ENCODE measurements around the gene ATP9B.

Gene ATP9B, protein sequence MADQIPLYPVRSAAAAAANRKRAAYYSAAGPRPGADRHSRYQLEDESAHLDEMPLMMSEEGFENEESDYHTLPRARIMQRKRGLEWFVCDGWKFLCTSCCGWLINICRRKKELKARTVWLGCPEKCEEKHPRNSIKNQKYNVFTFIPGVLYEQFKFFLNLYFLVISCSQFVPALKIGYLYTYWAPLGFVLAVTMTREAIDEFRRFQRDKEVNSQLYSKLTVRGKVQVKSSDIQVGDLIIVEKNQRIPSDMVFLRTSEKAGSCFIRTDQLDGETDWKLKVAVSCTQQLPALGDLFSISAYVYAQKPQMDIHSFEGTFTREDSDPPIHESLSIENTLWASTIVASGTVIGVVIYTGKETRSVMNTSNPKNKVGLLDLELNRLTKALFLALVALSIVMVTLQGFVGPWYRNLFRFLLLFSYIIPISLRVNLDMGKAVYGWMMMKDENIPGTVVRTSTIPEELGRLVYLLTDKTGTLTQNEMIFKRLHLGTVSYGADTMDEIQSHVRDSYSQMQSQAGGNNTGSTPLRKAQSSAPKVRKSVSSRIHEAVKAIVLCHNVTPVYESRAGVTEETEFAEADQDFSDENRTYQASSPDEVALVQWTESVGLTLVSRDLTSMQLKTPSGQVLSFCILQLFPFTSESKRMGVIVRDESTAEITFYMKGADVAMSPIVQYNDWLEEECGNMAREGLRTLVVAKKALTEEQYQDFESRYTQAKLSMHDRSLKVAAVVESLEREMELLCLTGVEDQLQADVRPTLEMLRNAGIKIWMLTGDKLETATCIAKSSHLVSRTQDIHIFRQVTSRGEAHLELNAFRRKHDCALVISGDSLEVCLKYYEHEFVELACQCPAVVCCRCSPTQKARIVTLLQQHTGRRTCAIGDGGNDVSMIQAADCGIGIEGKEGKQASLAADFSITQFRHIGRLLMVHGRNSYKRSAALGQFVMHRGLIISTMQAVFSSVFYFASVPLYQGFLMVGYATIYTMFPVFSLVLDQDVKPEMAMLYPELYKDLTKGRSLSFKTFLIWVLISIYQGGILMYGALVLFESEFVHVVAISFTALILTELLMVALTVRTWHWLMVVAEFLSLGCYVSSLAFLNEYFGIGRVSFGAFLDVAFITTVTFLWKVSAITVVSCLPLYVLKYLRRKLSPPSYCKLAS

DNA sequence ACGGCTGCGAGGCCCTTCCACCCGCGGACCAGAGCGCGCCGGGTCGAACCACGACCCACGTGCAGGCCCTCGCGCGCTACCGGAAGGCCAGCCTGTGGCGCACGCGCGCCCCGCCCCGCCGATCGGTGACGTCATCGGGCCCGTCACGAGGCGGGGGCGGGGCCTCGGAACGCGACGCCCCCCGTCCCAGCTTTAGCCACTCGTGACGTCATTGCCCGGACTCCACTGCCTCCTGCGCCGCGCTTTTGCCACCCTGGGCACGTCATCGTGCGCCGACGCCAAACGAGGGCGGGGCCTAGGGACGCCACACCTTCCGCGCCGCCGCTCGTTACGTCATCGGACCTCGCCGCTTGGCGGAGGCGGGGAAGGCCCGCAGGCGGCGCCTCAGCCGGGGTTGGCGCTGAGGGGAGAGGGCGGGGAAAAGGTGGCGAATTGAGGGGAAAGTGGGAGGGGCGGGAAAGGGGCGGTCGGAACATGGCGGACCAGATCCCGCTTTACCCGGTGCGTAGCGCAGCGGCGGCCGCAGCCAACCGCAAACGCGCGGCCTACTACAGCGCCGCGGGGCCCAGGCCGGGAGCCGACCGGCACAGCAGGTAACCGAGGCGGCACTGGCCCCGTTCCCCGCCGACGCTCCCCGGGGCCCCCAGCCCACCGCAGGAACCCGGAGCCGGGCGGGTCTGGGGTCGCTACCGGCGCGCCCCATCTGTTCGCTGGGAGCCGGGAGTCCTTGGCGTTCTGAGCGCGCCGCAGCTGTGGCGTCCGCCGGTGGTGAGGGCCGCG, at the start of gene ATP9B:
Gene ATP9B (plus strand): TSS at position 458 of the 780 bp plus-strand sequence. CDS start 17 bp downstream, at position 475.
- peak; percentile 99 for DNase-seq

GRCh38 chr18:79019881-79020280, 49.3 kb upstream of the ATP9B start:
- no peak for DNase-seq

DNA sequence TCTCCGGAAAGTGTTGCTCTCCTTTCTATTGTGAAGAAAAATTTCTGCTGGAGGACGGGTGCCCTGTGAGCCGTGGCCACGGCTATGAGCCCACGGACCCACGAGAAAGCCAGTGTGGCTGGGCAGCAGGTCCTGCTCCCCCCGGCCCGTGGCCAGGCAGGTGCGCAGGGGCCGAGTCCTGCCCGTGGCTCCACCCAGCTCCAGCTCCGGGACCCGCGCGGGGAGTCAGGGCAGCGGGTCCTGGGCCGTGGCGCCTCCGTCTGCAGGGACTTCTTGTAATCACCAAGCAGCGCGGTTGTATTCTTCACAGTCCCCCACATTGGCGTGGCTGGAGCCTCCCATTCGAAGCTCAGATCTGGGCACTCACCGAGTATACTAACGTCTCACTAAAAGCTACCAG, 46.6 kb upstream of the ATP9B start:
- no peak for DNase-seq

DNA sequence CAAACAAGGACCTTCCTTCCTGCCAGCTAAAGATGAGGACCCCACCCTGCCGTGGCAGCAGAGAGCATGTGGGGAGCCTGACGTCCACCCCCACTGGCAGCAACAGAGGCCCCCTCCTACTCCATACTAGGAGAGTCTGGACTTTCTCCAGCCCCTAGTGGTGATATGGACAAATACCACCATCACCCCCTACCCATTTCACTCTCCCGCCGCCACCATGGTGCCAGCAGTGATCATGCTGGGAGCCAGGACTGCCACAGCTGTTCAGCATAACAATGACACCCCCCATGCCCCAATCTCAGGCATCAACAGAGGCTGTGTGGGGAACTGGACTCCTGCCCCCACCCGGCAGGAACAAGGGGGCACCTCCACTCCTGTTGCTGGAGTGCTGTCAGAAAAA, 42.7 kb upstream of the ATP9B start:
- DNase-seq, result no peak

DNA sequence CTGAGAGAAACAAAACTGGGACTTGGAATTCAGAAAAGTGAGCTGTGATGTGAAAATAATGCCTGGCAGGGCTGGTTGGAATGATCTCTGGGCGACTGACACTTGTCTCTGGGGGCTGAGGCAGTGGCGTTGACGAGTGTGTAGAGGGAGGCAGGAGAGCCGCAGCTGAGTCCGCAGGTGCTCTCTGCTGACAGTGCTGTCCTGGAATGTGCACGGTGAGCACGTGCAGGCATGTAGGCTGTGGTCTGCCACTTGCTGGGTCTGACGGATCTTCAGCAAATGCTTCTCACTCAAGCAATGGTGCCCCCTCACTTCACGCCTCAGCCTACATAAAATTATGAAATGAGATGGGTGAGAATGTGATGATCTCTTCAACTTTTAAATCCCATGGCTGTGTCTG, 38.5 kb upstream of the ATP9B start:
- no peak for DNase-seq

- DNase-seq, result no peak
Observed at GRCh38 chr18:79042276-79042675, 26.9 kb upstream of the ATP9B start.

- DNase-seq, result no peak
Observed at GRCh38 chr18:79043288-79043687, 25.9 kb upstream of the ATP9B start.

GRCh38 chr18:79046522-79046921, 22.7 kb upstream of the ATP9B start:
- DNase-seq, result no peak

DNA sequence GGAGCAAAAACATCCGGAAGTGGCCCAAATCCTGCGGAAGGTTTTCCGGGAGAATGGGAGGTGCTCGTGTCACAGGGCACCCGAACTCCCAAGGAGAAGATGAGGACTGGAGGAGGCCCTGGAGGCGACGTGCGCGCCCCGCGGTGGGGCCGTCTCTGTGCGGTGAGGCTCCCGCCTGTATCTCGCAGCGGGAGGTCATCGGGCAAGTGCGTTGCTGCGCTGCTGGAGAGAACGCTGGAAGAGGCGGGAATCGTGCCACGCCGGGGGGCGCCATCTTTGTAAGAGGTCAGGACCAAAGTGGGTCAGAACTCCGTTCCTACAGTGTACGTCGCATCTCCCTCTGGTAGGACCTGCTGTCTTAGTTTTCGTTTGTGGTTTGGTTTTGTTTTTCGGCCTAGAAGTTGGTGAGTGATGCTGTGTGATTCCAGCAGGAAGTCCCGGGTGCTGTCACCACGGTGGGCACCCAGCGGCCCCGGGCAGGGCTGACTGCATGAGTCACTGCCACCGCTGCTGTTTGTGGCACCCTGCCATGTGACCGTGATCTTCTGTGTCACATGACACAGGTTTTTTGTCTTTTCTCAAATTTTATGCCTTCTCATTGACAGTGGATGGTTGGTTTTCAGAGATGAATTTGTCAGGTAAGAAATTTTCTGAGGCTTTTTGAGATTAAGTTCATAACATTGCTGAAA, 21.5 kb upstream of the ATP9B start:
- DNase-seq, result no peak

DNA sequence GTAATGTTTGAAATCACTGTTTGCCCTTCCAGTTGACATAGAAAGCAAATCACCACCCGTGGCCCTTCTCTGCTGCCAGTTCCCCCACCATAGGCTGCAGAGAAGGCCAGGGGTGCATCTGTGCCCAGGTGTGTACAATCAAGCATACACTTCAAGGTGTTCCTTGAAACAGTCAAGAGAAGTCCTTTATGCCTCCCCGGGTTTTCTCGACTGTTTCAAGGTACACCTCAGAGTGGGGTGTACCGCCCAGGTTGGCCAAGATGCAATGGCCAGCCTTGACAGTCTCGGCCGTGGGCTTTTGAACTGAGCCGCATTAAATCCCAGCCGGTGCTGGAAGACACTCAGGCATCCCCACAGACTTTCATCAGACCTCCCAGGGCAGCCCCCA, 21.0 kb upstream of the ATP9B start:
- no peak for DNase-seq

GRCh38 chr18:79049506-79049905, 19.7 kb upstream of the ATP9B start:
- no peak for DNase-seq

DNA sequence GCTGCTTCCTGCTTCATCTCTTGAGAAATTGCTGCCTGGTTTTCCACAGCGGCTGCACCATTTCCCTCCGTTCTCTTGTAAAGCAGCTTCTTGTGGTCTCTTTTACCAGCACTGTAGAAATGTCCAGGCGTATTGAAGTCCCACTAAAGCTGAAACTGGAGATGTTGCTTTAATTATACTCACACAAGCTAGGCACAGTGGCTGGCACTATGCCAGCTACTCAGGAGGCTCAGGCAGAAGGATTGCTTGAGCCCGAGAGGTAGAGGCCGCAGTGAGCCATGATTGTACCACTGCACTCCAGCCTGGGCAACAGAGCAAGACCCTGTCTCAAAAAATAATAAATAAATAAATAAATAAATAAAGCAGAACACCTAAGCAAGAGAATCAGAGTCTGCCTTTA, 19.2 kb upstream of the ATP9B start:
- no peak for DNase-seq

- DNase-seq, result no peak
Observed at GRCh38 chr18:79056827-79057367, 12.3 kb upstream of the ATP9B start.

- no peak for DNase-seq
Observed at GRCh38 chr18:79058007-79058406, 11.2 kb upstream of the ATP9B start.

- no peak for DNase-seq
Observed at GRCh38 chr18:79062806-79063205, 6.4 kb upstream of the ATP9B start.

DNA sequence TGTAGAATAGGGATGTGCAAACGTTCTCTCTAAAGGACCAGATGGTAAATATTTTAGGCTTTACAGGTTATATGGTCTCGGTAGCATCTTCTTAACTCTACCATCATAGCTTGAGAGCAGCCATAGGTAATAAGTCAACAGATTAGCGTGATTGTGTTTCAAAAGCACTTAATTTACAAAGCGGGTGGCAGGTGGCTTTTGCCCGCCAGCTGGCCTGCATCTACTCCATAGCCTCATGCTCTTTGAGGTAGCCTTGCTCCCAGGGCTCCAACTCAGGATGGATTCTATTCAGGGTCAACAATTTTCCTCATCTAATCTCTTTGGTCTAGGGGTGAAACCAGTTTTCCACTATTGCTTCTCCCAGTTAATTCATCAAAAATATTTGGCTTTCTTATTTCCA, 5.0 kb upstream of the ATP9B start:
- no peak for DNase-seq

DNA sequence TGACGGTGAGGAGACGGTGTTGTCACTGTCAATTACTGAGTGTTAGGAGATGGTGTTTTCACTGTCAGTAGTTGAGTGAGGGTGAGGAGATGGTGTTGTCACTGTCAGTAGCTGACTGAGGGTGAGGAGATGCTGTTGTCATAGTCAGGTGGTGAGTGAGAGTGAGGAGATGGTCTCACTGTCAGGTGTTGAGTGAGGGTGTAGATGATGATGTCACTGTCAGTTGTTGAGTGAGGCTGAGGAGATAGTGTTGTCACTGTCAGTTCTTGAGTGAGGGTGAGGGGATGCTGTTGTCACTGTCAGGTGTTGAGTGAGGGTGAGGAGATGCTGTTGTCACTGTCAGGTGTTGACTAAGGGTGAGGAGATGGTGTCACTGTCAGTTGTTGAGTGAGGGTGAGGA, 3.4 kb upstream of the ATP9B start:
- DNase-seq, result no peak

DNA sequence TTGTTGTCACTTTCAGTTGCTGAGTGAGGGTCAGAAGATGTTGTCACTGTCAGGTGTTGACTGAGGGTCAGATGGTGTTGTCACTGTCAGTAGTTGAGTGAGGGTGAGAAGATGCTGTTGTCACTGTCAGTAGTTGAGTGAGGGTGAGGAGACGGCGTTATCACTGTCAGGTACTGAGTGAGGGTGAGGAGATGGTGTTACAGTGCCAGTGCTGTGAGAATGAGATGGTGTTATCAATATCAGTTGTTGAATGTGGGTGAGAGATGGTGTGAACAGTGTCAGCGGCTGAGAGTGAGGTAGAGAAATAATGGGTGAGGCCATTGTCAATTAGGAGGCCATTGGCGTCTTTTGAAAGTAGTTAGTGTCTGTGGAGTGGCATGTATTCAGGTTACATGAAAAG, 1.6 kb upstream of the ATP9B start:
- DNase-seq, result no peak

DNA sequence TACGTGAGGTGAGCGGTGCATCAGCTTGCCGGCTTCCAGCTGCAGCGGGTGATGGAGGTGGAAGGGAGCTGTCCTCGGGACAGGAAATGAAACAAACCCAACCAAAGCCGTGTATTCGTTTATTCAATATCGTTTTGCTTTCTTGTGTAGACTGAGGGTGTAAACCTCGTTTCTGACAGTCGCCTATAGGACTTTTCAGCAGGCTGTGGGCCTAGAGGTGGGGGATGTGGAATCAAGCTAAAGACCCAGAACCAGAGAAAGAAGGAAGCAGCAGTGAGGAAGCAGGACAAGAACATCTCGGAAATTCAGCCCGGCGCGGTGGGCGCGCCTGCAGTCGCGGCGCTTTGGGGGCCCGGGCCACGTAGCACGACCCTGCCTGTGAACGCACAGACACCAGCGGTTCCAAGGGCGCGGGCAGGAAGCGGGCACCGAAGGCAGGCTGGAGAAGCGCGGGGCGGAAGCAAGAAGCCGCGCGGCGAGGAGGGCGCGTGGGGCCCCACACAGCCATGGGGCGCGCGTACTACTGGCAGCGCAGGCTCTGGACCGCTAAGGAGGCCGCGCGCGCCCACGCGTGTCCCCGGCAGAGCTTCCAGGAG, 755 bp upstream of the ATP9B start:
- peak; percentile 32 for DNase-seq

GRCh38 chr18:79069717-79070151, 540 bp downstream of the ATP9B start:
- no peak for DNase-seq

- DNase-seq, result no peak
Observed at GRCh38 chr18:79070486-79070885, 1.3 kb downstream of the ATP9B start.

Measured in stimulated activated CD4-positive, alpha-beta T cell treated with anti-CD3 and anti-CD28 coated beads, Interleukin-1b, Interleukin-23, amount 100 ng/mL, for 48 hours (primary cell).